HG02840 (cell line): ENCODE data around the gene INPP5E.

Experiments
- ATAC-seq: cut with Tn5 transposase; IDR thresholded peaks from one replicate; pipeline ENCODE4 v1.9.1; 2021; ENCODE audit warnings: mild to moderate bottlenecking, moderate library complexity, moderate number of reproducible peaks; ENCODE audit not compliant: unreplicated experiment, low FRiP score

The INPP5E gene

DNA sequence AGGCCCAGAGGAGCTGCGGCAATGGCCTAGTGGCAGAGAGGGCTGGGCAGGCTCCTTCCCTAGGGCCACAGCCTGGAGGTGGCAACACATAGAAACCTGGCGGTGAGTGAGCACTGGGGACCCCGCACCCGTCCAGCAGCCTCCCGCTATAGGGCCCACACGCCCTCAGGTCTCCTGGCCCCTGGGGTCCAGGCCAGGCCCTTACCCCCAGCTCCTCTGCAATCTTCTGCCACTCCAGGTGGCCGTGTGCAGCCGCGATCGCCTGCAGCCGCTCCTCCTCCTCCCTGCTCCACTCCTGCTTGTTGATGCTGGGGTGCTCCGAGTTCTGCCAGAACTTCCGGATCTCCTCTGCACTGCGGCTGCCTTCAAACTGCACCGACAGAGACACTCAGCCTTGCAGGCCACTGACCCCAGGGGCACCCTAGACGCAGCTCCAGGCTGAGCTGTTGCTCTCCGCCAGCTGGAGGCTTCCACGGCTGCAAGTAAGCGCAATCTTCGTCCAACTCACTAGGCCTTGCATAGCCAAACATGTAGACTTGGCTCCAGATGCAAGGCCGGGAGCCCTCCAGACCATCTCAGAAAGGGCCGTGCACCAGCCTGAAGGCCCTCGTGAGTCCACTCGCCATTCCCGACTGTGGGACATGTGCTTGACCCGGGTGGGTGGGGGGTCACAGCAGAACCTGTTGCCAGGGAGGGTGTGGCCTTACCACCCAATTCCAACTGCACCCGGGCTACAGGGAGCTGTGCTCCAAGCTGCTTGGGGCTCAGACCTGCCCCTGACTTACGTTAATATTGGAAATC, 47.7 kb downstream of the INPP5E start:
- ATAC-seq, result no peak

DNA sequence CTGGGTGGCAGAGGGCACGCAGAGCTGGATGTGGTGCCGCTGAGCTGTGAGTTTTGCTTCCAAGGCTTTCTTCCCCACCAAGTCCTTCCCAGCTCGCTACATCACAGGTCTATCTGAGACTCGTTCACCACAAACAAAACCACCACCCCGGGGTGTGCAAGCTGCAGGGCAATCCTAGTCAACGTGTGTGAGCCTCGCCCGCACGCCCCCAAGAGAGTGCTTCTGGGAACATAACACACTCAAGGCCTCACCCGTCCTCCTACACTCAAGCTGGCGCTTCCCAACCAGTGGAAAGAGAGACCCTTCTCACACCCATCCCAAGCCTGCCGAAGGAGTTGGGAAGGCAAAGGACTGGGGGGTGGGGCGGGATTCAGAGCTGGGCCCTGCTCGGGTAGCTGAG, 50.2 kb downstream of the INPP5E start:
- ATAC-seq, result no peak

DNA sequence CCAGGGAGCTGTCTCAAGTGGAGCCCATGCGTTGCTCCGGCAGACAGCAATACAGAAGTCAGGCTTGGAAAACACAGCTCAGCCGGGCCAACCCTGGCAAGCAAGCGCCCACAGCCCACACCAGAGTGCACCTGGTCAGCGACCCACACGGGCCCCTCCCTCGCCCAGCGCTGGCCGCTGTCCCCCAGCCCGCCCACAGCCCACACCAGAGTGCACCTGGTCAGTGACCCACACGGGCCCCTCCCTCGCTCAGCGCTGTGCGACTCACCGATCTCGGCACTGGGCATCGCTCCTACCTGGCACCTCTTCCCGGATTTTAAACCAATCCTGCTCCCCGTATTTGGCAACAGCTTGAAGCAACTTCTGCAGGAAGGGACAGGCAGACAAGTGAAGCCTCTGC, 52.4 kb downstream of the INPP5E start:
- ATAC-seq, result no peak

DNA sequence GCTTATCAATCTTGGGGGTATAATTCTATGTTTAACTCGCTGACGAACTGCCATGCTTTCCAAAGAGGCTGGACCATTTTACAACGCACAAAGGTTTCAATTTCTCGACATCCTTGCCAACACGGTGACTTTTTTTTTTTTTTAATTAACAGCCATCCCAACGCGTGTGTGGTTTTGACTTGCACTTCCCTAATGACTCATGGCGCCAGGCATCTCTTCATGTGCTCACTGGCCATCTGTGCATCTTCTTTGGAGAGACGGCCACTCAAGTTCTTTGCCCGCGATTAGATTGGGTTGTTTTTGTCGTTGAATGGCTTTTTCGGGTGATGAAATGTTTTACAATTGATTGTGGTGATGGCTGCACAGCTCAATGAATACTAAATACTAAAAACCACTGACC, 53.6 kb downstream of the INPP5E start:
- ATAC-seq, result no peak

DNA sequence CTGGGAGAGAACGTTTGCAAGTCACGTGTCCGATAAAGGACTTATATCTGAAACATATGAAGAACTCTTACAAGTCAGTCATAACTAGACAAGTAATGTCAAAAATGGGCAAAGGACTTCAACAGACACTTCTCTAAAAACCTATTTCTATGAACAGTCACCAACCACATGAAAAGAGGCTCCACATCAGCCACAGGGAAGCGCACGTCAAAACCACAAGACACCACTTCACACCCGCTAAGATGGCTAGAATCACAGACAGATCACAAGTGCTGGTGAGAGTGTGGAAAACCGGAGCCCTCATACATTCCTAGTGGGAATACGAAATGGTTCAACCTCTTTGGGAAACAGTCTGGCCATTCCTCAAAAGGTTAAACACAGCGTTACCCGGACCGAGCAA, 54.6 kb downstream of the INPP5E start:
- ATAC-seq, result no peak

DNA sequence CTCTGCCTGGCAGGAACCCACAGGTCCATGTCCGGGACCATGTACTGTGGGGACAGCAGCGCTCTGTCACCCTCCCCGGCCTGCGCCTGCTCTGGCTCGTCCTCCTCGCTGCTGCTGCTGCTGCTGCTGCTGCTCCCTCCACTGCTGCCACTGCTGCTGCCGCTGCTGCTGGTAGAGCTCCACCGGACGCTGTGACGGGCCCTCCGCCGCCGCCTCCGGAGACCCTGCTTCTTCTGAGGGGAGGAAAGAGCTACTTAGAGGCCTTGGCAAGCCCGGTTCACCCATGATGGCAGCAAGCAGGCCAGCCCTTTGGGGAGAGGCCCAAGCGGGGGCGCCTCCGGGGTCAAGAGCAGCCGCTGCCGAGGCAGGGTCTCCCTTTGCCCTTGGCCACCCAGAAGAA, 56.2 kb downstream of the INPP5E start:
- no peak for ATAC-seq

DNA sequence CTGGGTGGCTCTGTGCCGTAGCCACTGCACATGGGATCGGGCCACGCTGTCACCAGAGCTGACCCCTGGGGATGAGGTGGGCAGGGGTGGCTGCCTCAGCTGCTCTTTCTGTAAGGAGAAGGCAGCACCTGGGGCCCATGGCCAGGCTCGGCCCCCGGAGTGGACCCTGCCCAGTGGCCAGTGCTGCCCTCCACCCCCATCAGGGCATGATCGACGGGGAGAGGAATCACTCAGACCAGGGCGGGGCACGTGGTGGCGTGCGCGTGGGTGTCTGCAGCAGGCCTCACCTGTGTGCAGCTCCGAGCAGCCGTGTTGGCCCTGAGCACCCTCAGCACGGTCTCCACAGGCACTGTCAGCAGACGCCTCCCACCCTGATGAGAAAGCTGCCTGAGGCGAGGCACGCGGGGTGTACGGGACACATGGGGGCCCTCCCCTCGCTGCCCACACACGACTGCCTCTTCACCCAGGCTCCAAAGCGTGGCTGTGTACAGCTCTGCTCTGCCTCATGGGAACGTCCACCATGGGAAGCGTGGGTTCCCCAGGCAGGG, 57.6 kb downstream of the INPP5E start:
- no peak for ATAC-seq

DNA sequence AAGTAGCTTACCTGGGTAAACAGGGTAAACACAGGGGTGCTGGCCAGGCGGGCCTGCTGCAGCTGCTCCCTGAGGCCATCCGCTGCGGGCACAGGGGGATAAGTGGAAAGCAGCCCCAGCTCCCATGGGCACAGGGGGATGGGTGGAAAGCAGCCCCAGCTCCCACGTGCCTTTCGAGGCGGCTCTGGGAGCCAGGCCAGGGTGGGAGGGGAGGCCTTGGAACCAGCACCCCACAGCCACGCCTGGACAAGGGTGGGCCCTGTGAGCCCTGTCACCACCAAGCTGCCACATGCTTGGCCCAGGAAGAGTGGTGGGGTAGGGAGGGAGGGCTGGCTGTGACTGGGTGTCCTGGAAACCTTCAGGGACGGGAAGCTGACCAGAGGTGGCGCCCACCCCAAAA, 58.3 kb downstream of the INPP5E start:
- ATAC-seq, result no peak

DNA sequence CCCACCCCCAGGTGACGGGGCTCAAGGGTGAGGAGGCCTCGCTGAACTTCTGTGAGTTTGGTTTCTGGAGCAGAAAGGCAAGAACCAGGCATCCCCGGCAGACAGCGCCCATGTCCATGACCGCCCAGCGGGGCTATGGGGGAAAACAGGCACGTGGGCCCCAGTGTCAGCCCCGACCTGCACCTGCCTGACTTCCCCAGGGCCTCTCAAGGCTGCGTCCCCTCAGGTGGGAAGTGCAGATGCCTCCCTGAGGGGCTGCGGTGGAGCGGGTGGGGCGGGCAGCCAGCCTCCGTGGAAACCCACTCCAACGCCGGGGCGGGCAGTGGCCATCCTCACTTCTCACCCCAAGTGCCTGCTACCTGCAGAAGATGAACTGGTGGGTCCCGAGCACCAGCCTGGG, 59.3 kb downstream of the INPP5E start:
- no peak for ATAC-seq

DNA sequence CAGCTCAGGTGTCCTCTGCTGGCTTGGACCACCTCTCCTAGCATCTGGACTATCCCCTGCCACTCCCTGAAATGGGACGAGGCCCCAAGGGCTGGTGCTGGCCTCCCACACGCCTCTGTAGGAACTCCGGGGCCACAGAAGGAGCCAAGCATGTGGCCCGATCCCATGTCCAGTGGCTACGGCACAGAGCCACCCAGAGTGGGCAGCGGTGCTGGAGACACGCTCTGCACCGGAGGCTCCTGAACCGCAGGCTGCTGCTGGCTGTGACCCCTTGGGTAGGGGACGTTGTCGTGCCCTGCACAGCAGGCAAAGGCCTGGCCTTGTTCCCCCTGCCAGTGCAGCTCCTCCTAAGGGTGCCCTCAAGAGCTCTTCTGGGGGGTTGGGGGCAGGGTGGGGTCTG, 59.8 kb downstream of the INPP5E start:
- ATAC-seq, result no peak

DNA sequence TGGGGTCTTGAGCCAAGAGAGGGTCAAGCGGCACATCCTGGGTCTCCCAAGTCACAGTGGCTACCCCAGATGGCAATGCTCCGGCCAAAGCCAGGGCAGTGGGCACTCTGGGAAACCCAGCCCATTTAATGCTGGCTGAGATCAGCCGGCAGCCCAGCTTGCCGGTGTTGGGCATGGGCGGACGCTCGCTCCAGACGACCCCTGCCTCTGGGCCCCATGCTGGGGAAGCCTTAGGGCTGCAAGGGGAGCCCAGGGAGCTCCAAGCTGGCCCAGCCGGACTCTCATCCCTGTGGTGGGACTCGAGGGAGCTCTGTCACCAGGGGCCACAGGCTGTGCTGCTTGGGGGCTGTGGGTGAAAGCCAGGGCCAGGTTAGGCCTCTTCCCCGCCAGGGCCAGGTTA, 60.2 kb downstream of the INPP5E start:
- no peak for ATAC-seq

DNA sequence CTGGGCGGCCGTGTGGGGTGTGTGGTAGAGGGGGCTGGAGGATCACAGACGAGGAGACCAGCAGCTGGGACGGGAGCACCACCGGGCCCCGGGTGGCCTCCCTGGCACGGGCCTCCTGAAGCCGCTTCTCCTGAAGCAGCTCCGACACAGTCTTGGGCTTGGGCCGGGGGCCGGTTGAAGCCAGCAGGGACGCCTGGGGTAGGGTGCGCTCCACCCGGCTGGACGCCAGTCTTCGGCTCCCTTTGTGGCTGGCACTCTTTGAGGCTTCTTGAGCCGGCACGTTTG, 60.7 kb downstream of the INPP5E start:
- no peak for ATAC-seq
